ENCODE measurements around the gene RXFP3.

RXFP3 gene

DNA sequence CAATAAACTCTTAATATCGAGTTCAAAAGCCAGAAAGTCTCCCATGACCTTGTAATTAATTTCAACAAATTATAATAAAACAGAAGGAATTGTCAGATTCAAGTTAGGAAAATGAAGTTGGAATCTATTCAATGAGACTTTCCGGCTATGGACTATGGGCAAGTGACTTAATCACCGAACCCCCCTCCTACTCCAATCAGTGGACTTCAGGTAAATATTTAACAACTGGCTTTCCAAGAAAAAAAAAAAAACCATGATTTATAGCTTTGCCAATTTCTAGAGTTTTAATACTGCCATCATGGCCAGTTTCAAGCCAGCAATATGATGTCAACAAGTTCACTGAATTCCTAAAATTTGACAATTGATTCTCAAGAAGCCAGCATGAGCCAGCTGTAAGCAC is 43.8 kb downstream of the RXFP3 start:
- no peaks in the 10 kb centered on the region for H3K4me1 ChIP-seq (ENCODE audit: control insufficient read depth, insufficient read depth, low read length, poor library complexity, severe bottlenecking)
- no peak overlapping the region for H3K4me3 ChIP-seq (ENCODE audit: extremely low read depth, insufficient read depth, low read length, poor library complexity, severe bottlenecking)
- H3K36me3 ChIP-seq (ENCODE audit: control insufficient read depth, insufficient read depth, low read length) = no peaks in the 10 kb centered on the region
- H3K9me3 ChIP-seq (ENCODE audit: control insufficient read depth, low read length) = no peaks in the 10 kb centered on the region
- no peak overlapping the region for H3K27ac ChIP-seq (ENCODE audit: low read depth, low read length, severe bottlenecking)
- WGBS, 2 experiments (ENCODE audit: insufficient coverage in 2 of 2) = 83 to 100% methylated on average over 1 of the region's 3 CpGs

DNA sequence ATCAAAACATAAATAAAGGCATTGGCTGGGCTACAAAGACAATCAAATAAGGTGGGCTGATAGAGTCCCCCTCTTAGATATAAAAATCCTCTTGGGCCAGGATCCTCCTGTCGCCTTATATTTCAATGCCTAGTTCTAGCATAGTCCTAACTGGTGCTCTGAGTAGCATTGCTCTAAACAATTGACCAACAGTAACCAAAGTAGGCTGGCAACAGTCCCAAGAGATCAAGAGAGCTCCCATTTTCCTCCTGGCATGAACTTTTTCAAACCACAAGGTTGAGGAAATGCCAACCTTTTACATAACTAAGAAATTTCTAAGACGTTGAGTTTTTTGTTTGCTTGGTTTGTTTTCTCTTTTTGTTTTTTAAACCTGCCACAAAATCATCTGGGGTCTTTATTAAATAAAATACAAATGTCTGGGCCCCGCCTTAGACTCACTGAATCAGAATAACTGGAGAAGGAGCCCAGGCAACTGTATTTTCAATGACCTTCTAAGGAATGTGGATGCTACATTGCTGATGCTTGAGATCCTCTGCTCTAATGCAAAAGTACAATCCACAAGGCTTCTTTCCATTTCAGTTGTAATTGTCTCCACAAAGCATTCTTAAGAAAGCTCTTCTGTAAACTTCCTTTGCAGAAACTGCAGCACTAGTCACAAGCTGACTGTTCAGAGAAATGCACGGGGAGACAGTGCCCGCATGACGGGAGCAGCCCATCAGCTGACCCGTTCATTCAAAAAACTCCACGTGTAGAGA is 45.4 kb downstream of the RXFP3 start:
- Histone ChIP-seq H3K9me3 (ENCODE audit: control insufficient read depth, low read length) (peaks cover 6% of the 10 kb centered on the region), H3K4me1 (ENCODE audit: control insufficient read depth, insufficient read depth, low read length, poor library complexity, severe bottlenecking) (no peaks in the 10 kb centered on the region), H3K36me3 (ENCODE audit: control insufficient read depth, insufficient read depth, low read length) (no peaks in the 10 kb centered on the region), H3K27ac (ENCODE audit: low read depth, low read length, severe bottlenecking) (no peak overlapping the region), H3K4me3 (ENCODE audit: extremely low read depth, insufficient read depth, low read length, poor library complexity, severe bottlenecking) (no peak overlapping the region)
- 85 to 100% methylated on average over 3 to 7 of the region's 8 CpGs for WGBS, 2 experiments (ENCODE audit: insufficient coverage in 2 of 2)

DNA sequence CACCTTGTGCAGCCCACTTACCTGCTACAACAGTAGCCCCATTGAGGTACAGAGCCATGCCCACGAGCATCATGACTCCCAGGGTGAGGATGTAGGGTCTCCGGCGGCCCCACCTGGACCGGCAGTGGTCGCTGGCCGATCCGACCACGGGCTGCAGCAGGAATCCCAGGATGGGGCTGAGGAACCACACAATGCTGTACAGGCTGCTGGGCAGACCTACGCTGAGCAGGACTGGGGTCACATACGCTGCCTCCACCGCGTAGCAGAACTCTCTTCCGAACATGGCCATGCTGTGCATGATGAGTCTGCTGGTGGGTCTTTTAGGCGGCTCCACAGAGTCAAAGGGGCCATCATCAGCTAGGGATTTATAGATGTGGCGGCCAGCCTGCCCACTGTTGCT is 48.0 kb downstream of the RXFP3 start:
- Histone ChIP-seq H3K9me3 (ENCODE audit: control insufficient read depth, low read length) (peaks cover 6% of the 10 kb centered on the region), H3K36me3 (ENCODE audit: control insufficient read depth, insufficient read depth, low read length) (peaks cover 20% of the 10 kb centered on the region), H3K4me3 (ENCODE audit: extremely low read depth, insufficient read depth, low read length, poor library complexity, severe bottlenecking) (no peak overlapping the region), H3K4me1 (ENCODE audit: control insufficient read depth, insufficient read depth, low read length, poor library complexity, severe bottlenecking) (no peaks in the 10 kb centered on the region), H3K27ac (ENCODE audit: low read depth, low read length, severe bottlenecking) (no peak overlapping the region)
- WGBS, 2 experiments (ENCODE audit: insufficient coverage in 2 of 2) = 96 to 98% methylated on average over 15 of the region's 15 CpGs

DNA sequence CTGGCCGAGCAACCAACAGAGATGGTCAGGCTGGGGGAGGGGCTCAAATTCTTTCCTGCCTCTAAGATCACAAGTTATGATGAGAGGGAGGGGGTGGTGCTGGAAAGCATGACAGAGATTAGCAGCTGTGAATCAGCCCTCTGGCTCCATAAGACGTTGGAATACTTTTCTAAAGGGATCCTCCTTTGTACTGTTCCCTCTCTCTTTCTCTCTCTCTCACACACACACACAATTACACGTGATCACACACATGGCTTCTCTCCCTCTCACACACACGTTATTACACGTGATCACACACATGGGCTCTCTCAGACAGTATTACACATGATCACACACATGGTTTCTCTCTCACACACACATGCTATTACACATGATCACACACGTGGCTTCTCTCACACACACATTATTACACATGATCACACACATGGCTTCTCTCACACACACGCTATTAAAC is 48.5 kb downstream of the RXFP3 start, which contains the start of gene SLC45A2:
TSS of gene SLC45A2 (minus strand) at position 23 of the 454 bp plus-strand sequence. CDS start 110 bp downstream, outside the sequence.
- H3K9me3 ChIP-seq (ENCODE audit: control insufficient read depth, low read length) = peaks cover 6% of the 10 kb centered on the region
- H3K27ac ChIP-seq (ENCODE audit: low read depth, low read length, severe bottlenecking) = no peak within 1 kb of the TSS
- 81 to 84% methylated on average over 7 of the region's 7 CpGs for WGBS, 2 experiments (ENCODE audit: insufficient coverage in 2 of 2)
- no peak within 1 kb of the TSS for H3K4me3 ChIP-seq (ENCODE audit: extremely low read depth, insufficient read depth, low read length, poor library complexity, severe bottlenecking)
- no peaks in the 10 kb centered on the region for H3K4me1 ChIP-seq (ENCODE audit: control insufficient read depth, insufficient read depth, low read length, poor library complexity, severe bottlenecking)
- peaks cover 24% of the 10 kb centered on the region for H3K36me3 ChIP-seq (ENCODE audit: control insufficient read depth, insufficient read depth, low read length)

DNA sequence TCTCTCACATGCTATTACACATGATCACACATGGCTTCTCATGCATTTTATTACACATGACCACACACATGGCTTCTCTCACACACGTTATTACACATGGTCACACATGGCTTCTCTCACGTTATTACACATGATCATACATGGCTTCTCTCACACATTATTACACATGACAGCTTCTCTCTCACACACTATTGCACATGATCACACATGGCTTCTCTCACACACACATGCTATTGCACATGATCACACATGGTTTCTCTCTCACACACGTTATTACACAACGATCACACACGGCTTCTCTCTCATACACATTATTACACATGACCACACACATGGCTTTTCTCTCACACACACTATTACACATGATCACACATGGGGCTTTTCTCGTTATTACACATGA is 49.3 kb downstream of the RXFP3 start:
- H3K9me3 ChIP-seq (ENCODE audit: control insufficient read depth, low read length) = peaks cover 6% of the 10 kb centered on the region
- no peak overlapping the region for H3K4me3 ChIP-seq (ENCODE audit: extremely low read depth, insufficient read depth, low read length, poor library complexity, severe bottlenecking)
- H3K27ac ChIP-seq (ENCODE audit: low read depth, low read length, severe bottlenecking) = no peak overlapping the region
- peaks cover 24% of the 10 kb centered on the region for H3K36me3 ChIP-seq (ENCODE audit: control insufficient read depth, insufficient read depth, low read length)
- H3K4me1 ChIP-seq (ENCODE audit: control insufficient read depth, insufficient read depth, low read length, poor library complexity, severe bottlenecking) = no peaks in the 10 kb centered on the region
- 95 to 96% methylated on average over 6 of the region's 6 CpGs for WGBS, 2 experiments (ENCODE audit: insufficient coverage in 2 of 2)

All from mesodermal cell (in vitro differentiated cells).